SH-SY5Y (cell line): ENCODE measurements around the gene SPON1.

Experiments used
- GATA2 ChIP-seq: IDR thresholded peaks from 2 replicates; pipeline ENCODE4 v1.6.1; 2011; ENCODE audit warnings: mild to moderate bottlenecking, low read depth, low read length
- GATA3 ChIP-seq: IDR thresholded peaks from 2 replicates; pipeline ENCODE4 v1.6.1; 2011; ENCODE audit warnings: low read depth, mild to moderate bottlenecking, low read length, moderate library complexity

- TF ChIP-seq GATA3 (no peak), GATA2 (no peak)
These were observed 348.2 kb downstream of the SPON1 start for GRCh38 chr11:14310679-14311078.
